ENCODE measurements around the gene PHOX2B.
"Not testable (repeated sequence)": the region's sequence is repeated elsewhere in the genome, so short reads cannot be mapped to it uniquely, and the experiment has no call there.

Gene PHOX2B

DNA sequence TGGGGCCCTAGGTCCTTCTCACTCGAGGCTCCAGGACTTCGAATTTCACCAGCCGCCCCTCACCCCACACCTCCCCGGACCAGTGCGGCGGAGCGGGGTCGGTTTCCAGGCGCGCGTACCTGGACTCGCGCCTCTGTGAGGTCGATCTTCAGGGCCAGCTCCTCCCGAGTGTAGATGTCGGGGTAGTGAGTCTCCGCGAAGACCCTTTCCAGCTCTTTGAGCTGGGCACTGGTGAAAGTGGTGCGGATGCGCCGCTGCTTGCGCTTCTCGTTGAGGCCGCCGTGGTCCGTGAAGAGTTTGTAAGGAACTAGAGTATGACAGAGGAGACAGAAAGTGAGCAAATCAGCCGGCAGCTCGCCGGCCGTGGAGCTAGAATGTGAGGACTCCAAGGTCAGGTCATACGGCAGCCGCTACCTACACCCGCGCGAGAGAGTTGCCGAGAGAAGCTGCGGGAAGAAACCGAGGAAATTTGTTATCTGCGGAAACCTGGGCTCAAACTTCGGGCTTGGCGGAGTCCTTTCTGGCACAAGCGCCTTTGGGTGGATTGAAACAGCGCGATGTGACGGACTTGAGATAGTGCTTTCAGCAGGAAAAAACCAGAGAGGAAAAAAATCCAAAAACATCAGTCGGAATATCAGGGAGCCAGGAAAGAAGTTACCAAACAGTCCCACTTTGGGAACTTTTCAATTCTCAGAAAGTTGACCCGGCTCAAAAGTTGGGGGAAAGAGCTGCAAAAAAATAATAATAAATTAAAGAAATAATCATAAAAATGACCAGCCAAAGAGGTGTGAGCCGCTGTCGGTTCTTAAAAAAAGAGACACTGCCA is 1.1 kb downstream of the PHOX2B start:
- no peak for DNase-seq

DNA sequence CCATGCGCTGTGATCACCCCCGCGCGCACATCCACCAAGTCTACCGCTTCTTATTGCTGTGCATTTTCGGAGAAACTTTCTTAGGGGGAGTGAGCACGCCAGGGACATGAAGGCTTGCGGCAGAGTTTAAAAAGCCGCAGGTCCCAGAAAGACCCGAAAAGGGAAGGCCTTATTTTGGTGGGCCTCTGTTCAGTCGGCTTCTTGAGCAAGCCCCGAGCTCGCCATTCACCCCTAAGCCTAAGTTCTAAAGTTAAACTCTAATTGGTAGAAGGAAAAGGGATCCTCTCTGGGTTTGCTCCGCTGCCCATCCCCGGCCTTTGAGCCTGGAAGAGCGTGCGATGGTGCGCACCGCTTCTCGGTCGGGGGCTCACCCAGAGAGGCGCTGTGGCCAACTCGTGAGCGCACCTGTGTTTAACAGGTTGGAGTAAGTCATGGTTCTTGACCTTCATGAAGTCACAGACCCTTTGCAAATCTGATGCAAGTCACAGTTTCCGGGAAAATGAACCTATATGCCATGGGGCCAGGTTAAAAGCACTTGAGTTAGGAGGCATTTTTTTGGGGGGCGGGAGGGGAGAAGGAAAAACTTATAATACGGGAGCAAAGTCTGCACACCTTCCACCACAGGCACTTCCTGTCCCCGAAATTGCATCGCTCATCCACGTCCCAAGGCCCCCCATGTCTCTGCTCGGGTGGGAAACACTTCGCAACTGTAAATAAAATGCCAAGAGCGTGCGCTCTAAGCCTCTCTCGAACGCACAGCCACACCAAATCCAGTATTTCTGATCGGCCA is 1.9 kb downstream of the PHOX2B start:
- DNase-seq = no peak

DNA sequence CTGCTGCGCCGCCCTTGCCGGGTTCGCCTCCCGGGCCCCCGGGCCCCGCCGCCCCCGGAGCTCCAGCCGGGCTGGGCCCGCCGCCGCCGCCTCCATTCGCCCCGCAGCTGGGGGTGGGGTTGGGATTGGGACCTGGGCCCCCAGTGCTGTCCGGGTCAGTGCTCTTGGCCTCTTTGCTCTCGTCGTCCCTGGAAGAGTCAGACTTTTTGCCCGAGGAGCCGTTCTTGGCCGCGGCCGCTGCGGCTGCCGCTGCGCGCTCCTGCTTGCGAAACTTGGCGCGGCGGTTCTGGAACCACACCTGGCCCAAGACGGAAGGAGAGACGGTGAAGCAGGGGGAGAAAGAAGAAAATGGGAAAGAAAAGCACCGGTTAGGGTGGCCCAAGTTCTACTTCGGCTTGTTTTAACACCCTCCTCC is 2.5 kb downstream of the PHOX2B start:
- DNase-seq = no peak

DNA sequence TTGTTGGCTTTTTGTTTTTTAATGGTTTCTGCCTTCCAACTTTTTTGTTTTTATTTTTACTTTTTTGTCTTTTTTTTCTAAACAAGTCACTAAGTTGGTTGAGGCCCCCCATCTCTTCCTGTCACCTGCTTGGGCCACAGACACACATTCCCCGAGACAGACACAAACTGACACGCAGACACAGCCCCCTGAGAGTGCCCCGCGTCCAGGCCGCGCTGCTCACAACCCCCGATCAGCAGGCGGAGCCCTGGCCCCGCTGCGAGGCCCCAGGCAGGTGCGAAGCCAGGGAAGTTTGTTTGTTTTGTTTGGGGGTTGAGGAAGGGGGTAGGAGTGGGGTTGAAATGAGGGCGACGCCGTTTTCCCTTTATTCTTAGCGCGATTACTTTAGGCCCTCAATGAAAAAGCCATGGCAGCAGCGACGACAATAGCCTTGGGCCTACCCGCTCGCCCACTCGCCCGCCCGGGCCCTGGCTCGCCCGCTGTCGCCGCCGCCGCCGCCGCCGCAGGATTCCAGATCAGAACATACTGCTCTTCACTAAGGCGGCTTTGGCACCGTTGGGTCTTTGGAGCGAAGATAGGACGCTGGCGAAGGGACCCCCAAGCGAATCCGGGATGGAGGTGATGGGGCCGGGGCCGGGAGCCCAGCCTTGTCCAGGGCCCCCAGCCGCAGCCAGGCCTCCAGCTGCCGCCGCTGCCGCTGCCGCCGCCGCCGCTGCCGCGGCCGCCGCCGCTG is 3.1 kb downstream of the PHOX2B start:
- DNase-seq = no peak

DNA sequence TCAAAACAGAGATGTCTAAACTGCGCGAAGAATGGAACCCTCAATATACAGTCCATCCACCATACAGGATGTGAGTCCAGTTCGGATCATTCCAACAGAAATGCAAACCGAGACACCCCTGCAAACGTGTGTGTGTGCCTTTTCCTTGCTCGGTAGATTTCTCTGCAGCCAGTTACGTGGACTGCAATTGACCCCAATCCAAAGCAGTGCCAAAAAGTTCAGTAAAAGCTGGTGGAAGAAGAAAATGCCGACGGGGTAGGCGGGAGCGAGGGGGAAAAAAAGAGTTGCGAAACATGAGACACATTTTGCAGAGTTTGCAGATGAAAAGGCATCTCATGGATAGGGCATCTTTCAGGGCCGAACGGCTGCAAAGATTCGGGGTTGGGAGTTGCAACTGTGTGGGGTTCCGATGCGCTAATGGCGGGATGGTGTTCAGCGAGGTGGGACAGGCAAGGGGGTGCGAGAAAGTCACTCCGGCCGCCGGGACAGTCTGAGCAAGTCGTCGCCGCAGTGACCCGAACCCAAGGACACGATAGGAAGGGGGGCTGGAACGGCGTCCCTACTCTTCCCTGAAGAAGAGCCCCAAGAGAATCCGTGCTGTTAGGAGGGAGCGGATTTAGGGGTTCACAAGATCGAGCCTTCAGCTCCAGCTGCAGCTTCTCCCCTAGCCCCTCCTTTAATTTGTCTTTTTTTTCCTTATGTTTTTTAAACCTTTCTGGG is 3.8 kb downstream of the PHOX2B start:
- no peak for DNase-seq

DNA sequence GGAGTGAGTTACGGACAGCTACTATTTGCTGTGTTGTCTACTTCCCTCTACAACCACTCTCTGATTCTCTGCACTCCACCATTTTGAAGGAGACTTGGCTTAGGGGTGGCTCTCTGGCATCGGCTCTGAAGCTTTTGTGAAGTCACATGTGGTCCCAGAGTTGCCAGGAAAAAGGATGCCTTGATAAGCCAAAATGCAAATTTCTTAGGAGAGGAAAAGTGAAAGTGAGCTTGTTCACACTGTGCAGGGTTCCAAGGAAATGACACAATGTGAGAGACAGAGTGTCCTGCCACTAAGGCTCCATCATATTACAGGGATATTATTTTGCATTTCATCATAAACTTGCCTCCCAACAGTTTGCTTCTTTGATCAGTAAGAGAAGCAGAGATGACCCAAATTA is 7.2 kb downstream of the PHOX2B start:
- DNase-seq = no peak

DNA sequence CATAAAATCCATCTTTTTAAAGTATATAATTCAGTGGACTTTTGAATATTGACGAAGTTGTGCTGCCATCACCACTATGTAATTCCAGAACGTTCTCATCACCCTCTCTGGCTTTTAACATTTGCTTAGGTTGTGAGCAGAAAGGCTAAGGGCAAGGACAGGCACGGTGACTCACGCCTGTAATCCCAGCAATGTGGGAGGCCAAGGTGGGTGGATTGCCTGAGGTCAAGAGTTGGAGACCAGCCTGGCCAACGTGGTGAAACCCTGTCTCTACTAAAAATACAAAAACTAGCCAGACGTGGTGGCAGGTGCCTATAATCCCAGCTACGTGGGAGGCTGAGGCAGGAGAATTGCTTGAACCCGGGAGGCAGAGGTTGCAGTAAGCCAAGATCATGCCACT is 11.0 kb downstream of the PHOX2B start:
- DNase-seq = not testable (repeated sequence)

DNA sequence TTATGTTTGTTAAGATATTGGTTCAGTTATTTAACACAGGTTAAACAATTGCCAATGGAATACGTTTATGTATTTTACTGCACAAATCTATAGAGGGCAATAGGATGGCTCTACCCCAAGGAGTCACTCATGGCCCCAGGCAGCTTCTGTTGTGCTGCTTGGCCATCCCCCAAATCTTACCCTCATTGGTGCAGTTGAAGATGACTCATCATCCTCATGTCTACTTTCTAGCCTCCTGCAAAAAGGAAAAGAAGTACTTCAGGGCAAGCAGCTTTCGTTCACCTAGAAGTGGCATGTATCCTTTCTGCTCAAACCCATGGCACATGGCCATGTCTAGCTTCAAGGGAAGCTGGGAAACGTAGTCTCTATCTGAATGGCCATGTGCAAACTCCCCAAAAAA is 14.2 kb downstream of the PHOX2B start:
- DNase-seq = no peak

DNA sequence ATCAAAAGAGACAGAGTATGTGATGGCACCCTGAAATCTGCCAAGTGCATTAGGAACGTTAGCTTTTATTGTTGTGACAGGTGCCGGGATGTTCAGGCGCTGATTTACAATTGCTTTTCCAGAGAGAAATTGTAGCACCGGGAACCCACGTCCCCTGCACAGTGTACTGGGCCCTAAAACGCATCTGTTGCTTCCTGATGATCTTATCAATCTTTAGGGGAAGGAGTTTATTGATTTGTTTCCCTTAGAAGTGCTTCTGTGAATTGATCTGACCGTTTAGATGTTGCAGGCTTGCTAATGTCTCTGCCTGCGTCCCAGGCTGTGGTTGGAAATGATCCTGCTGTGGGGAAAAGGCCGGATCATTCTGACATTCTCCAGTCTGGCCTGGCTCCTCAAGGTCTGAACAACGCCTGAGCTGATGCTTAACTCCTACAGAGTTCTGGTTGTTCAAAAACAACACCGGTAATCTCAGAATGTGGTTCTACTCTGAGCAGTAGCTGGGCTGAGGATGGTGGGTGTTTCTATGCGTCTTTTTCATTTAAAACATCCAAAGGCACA is 16.9 kb downstream of the PHOX2B start:
- DNase-seq = no peak

DNA sequence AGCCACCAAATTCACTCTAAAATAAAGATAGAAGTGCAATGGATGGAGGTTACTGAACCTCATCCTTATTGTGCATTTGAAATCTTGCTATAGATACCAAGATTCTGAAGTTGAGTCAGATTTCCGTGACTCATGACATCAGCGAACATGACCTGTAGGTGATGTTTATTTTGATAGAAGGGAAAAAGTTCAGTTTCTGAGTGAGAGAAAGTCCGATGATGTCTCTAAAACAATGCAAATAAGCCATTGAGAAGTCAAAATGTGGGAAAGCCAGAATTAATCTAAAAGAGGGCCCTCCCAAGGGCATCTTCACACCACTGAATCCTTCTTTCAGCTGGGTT is 20.0 kb downstream of the PHOX2B start:
- DNase-seq = no peak

DNA sequence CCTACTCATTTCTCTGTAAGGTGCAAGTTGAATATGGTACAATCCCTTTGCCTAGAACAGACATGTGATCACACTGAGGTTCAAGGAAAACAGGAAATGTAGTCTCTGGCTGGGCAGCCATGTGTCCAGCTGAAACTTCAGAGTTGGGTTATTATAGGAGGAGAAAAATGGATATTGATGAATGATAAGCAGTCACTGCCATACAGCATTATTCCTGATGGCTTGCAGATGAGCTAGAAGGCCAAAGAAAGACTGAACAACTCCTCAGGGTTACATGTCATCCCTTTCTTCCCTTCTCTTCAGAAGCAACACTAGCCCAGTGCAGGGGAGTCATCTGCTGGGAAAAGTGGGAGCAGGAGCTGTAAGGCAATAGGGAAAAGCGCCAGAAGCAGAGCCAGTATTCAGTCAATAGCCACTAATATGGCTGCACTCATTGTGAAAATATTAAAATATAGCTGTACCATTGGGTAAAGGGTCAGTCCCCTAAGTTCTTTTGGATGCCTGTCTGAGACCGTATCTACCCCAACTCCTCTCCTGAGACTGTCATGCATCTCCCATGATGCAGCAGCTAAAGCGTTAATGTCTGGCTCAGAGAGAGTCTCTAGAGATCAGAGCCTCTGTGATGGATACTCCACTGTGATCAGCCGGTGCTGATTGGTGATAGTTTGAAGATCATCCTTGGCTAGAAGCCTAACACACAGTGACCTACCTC is 20.5 kb downstream of the PHOX2B start:
- no peak for DNase-seq

DNA sequence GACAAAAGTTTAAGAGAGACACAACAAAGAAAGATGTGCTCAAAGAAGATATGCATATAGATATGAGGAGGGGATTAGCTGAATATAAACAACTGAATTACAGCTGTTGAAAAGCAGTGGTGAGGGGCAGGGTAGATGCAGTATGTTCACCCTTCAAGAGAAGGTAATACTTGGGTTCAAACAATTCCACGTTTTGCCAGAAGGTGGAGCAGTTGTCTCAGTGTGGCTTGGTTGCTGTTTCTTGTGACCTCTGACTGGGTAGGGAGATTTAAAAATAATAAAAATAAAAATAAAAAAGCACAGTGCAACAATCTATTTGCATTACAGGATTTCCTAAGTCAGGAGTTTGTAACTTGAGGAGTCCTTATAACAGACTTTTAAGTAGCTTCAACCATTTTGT is 23.3 kb downstream of the PHOX2B start:
- no peak for DNase-seq

DNA sequence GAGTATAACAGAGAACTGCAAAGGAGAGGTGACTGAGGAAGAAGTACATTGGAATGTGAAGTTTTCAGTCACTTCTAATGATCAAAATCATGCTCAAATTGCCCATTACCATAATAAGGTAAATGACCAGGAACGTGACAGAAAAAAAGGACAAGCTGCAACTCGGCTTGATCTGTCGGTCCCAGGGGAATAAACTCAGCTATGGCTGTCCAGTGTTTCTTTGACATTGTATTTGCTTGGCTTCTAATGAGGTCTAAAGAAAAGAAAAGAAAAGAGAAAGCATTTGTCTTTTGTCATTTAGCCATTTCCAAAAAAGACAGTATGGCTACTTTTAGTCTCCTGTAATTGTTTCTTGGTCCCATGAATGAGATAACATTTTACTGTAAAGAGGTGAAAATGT is 25.2 kb downstream of the PHOX2B start:
- no peak for DNase-seq

DNA sequence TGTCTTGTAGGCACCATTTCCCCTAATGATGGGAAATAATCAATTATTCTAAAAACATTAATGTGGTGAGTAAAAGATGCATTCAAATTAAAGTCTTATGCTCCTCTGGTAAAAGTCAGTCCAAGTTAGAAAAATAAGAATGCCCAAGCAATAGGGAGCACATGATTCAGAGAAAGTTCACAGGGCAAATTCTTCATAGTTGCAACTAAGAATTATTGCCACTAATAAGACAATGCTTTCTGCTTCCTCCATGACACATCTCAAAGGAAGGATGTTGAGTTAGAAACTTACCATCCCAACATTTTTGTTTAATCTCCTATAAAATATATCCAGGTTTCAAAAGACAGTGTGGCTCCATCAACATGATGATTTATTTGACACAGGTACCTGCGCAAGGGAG is 26.3 kb downstream of the PHOX2B start:
- no peak for DNase-seq

DNA sequence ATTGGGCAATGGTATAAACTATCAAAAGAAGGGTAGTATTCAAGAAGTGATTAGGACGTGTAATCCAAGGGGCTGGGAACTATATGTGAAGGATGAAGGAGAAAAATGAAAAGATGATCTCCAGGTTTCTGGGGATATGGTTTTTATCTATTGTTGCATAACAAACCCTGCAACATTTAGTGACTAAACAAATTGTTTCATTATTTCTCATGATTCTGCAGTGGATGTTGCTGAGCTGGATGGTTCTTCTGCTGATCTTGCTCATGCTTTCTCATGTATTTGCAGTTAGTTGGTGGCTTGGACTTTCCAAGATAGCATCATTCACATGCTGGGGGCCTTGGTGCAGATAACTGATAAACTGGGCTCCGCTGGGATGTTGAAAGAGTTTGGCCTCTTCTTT is 29.1 kb downstream of the PHOX2B start:
- DNase-seq = no peak

DNA sequence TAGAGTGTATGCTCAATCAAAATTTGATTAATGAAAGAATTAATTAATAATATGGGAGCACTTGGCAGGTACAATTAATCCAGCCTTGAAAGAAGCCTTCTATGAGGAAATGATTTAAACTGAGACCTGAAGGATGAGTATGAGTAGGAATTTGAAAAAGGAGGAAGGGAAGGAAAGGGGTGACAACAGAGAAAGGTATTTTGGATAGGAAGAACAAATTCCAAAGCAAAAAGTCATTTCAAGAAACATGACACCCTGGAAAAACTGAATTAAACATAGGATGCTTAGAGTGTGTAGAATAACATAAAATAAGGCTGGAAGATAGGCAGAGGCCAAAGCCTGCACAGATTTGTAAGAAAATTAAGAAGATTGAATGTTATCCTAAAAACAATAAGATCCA is 29.6 kb downstream of the PHOX2B start:
- DNase-seq = no peak

DNA sequence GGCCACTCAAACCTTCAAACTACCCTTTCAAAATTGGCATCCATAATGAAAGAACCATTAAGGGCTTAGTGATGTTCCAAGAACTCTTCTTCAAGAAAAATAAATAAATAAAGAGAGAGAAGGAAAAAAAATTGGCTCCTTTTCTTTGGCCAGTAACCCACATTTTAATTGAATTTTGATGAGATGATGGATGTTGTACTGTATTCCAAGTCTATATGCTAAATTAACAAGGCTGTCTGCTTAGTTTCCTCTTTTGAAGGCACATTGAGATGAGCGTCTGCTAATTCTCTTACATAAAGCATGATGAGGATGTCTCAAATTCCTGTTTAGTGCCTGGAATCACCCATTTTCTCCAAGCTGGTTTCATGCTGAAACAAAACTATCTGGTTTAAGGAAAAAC is 33.4 kb downstream of the PHOX2B start:
- DNase-seq = no peak

DNA sequence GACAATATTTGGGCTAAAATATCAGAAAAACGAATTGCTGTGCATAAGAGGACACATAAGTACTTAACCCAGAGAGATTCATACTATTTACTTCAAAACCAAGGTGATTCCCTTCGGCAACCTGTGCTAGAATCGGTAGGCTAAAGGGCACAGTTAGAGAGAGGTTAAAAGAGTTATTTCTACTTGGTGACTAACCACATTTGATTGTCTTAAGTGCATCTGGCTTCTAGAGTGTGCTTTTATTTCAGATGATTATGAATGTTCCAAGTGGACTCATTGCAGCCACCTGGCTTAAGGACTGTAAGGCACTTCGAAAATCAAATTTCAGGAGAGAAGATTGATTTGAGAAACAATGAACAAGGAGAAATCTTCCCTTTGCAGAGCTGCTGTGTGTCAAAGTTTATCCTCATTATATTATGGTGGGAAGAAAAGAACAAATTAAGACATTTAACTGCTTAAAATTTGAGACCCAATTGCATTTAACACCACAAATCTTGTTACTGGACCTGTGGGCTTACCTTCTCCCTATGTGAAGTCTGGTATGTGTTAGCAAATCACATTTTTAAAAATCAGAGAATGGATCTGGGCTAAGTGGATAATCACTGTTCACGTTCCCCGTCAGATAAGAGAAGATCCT is 34.0 kb downstream of the PHOX2B start:
- DNase-seq = no peak

DNA sequence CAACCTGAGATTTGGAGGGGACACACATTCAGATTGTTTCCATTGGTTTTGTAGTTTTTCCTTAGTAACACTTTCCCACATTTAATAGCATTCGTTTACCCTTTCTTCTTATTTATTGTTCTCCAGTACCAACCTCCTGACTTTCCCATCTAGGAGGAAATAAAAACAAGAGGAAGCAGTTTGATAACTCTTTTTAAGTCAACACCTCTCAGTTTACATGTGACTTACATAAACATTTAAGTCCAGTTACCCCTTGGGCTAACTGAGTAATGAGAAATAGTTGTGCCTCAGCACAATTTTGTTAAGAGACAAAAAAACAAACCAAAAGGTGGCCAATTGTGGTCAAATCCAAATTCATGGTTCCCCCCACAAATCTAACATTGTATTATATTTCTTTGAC is 34.8 kb downstream of the PHOX2B start:
- no peak for DNase-seq

DNA sequence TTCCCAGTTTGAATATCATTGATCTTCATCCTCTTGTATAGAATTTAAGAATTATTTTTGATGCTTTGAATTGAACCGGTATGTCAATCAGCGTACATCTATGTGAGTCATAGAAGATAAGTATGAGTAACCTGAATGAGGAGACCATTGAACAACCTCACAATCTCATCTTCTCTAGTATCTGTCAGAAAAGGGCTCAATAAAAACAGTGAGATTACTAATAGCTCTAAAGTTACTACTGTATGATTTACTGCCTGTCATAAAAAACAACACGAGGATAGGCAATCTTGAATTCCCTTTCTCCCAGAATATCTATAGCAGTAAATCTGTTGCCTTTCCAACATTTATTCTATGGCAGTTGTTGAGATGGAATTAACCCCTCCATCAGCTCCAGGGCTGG is 36.1 kb downstream of the PHOX2B start:
- DNase-seq = no peak

DNA sequence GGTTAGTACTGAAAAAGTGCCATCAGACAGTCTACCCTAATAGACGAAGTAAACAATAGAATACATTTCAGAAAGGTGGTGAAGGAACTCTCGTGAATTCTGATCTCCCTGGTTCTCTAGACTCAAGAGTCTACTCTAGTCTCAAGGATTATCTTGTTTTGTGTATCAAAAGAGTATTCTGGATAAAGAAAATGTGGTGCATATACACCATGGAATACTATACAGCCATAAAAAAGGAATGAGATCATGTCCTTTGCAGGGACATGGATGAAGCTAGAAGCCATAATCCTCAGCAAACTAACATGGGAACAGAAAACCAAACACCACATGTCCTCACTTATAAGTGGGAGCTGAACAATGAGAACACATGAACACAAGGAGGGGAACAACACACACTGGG is 36.9 kb downstream of the PHOX2B start:
- DNase-seq = not testable (repeated sequence)
